Chondrocyte (in vitro differentiated cells): Measurements from ENCODE around the gene RSPH1. TPM values are rescaled to one million over a fixed set of nuclear protein-coding genes. Genes with fewer than 3 reads are reported as not detected.

ENCODE experiments used
- DNase-seq: peaks from one replicate; pipeline ENCODE4 v3.0.0; 2021; ENCODE audit warnings: mixed read lengths, low spot score
- H3K27ac Mint-ChIP-seq: one replicate; pipeline ENCODE4 v1.8.0; 2021; ENCODE audit warnings: mild to moderate bottlenecking, moderate library complexity, mixed read lengths; ENCODE audit not compliant: unreplicated experiment
- H3K27me3 Mint-ChIP-seq: 2 replicates; pipeline ENCODE4 v1.8.0; 2021; ENCODE audit warnings: low read depth, mixed read lengths
- H3K36me3 Mint-ChIP-seq: 2 replicates; pipeline ENCODE4 v1.8.0; 2021; ENCODE audit warnings: low read depth, mixed read lengths
- H3K4me1 Mint-ChIP-seq: 2 replicates; pipeline ENCODE4 v1.8.0; 2021; ENCODE audit warnings: low read depth, mild to moderate bottlenecking, mixed read lengths
- H3K4me3 Mint-ChIP-seq: one replicate; pipeline ENCODE4 v1.8.0; 2021; ENCODE audit warnings: mild to moderate bottlenecking, moderate library complexity, mixed read lengths; ENCODE audit not compliant: unreplicated experiment
- H3K9me3 Mint-ChIP-seq: 2 replicates; pipeline ENCODE4 v1.8.0; 2021; ENCODE audit warnings: low read depth, mixed read lengths
- total RNA-seq: library from RNA; stranded (reverse); gene quantifications from 3 replicates; pipeline ENCODE4 v1.2.1, GENCODE V29; 2021
- TF ChIP-seq, protein P1 (sequence below): fragments of 200-600 bp; sonication (generic); IDR thresholded peaks from 2 replicates; pipeline ENCODE4 v1.5.0; 2021; ENCODE audit warnings: antibody characterized with exemption, mild to moderate bottlenecking, moderate library complexity

Gene RSPH1
- total RNA-seq, 1 donor from 2014 or later: 0.15 TPM

DNA sequence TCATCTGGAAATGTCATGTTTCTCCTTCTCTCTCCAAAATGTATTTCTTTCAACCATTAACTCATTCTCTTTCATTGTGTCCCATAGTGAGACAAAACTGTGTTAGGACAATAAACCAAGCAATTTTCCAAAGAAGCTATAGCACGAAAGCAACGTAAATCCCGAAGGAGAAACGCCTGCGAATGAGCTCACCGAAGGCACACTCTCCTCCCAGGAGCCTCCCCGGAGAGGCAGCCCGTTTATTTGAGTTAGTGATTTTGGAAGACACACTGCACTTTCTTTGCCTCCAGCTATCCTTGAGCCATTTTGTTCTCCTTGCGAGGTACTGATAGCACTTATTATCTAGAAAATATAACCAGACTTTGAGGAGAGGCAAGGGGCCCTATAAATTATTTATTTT lies 41.2 kb downstream of the RSPH1 start:
- H3K4me1 Mint-ChIP-seq: peaks cover 5% of the 10 kb centered on the region
- H3K27ac Mint-ChIP-seq: no peak overlapping the region
- no peaks in the 10 kb centered on the region for H3K36me3 Mint-ChIP-seq
- no peak overlapping the region for H3K4me3 Mint-ChIP-seq
- peaks cover 8% of the 10 kb centered on the region for H3K27me3 Mint-ChIP-seq
- H3K9me3 Mint-ChIP-seq: no peaks in the 10 kb centered on the region
- TF ChIP-seq, protein P1, sequence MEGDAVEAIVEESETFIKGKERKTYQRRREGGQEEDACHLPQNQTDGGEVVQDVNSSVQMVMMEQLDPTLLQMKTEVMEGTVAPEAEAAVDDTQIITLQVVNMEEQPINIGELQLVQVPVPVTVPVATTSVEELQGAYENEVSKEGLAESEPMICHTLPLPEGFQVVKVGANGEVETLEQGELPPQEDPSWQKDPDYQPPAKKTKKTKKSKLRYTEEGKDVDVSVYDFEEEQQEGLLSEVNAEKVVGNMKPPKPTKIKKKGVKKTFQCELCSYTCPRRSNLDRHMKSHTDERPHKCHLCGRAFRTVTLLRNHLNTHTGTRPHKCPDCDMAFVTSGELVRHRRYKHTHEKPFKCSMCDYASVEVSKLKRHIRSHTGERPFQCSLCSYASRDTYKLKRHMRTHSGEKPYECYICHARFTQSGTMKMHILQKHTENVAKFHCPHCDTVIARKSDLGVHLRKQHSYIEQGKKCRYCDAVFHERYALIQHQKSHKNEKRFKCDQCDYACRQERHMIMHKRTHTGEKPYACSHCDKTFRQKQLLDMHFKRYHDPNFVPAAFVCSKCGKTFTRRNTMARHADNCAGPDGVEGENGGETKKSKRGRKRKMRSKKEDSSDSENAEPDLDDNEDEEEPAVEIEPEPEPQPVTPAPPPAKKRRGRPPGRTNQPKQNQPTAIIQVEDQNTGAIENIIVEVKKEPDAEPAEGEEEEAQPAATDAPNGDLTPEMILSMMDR: no peak
- no peak for DNase-seq

DNA sequence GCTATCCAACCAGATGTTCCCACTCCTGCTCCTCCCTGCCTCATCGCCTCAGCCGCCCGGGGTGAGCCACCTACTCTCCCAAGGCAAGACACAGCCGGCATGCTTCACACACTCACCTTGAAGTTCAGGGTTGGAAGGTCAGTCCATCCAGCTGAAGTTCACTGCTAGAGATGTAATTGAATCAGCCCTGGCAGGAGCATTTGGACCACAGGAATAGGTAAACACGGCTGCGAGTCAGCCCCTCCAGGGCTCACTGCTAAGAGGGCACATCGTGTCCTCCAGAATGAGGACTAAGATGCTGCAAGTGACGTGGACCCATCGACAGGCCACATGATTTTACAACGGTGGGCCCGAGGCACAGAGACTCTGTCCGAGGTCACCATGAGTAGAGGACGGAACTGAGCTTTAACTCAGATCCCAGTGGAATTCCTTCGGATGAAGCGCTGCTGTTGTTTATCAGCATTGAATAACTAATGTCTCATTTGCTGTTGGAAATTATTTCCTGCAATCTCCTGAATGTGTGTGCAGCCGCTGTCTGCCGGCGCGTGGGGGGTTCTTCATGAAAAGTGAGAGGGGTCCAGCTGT lies 41.9 kb downstream of the RSPH1 start:
- TF ChIP-seq, protein P1: no peak
- peaks cover 8% of the 10 kb centered on the region for H3K27me3 Mint-ChIP-seq
- H3K4me1 Mint-ChIP-seq: peaks cover 7% of the 10 kb centered on the region
- no peak overlapping the region for H3K4me3 Mint-ChIP-seq
- H3K27ac Mint-ChIP-seq: no peak overlapping the region
- DNase-seq: no peak
- H3K9me3 Mint-ChIP-seq: no peaks in the 10 kb centered on the region
- H3K36me3 Mint-ChIP-seq: no peaks in the 10 kb centered on the region

DNA sequence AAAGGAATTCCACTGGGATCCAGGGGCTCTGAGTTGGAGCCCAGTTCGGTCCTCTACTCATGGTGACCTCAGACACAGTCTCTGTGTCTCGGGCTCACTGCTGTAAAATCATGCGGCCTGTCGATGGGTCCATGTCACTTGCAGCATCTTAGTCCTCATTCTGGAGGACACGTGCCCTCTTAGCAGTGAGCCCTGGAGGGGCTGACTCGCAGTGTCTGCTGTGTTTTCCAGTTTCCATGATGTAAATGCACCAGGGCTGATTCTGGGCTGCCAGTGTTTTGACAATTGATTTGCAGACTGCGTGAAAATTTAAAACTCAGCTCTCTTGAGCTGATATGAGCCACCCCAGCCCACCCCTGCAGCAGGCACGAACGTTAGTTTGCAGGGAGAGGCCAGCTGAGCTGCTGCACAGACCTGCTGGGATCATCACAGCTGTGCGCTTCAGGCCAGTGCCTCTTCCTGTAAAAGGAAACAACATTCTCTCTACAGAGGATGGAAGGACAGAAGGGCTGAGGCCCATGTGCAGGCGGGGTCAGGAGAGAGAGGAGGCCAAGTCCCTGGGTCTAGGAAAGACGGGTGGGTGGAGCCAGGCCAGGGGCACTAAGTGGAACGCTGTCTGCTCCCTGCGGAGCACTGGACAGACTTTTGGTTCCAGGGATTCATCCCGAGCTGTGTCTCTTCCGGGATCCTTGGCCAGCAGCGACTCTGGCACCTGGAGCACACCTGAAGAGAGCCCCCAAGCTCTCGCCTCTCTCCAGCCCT lies 42.6 kb downstream of the RSPH1 start:
- TF ChIP-seq, protein P1: no peak

DNA sequence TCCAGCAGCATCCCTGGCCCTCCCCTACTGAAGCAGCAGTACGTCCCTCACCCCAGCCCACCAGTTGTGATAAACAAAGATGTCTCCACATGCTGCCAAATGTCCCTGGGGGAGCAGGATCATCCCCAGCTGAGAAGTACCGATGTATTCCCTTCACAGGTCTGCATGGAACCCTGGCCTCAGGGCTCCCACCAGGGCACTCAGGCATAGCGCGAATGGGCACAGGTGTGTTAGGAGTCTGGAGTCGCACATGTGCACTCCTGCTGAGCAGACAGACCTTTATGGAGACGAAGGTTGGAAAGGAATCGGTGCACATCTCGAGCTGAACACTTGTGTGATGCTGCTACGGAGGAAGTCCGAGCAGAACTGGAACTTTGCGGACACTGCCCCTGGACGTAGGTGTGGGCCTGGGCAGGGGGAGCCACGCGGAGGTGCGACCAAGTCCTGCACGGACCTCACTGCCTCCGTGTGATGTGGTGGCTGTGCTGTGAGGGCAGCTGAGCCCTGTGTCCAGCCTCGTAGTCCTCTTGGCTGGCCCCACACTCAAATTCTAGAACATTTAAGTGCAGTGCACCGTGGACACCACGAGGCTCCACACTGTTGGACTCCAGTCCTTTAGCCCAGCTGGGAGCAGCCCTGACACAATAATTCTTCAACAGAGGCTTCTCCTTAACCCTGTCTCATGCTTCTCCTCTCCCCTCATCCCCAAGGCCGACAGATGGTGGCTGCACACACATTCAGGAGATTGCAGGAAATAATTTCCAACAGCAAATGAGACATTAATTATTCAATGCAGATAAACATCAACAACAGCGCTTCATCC lies 43.4 kb downstream of the RSPH1 start:
- H3K36me3 Mint-ChIP-seq: no peaks in the 10 kb centered on the region
- no peaks in the 10 kb centered on the region for H3K9me3 Mint-ChIP-seq
- no peak overlapping the region for H3K27ac Mint-ChIP-seq
- no peak for DNase-seq
- peaks cover 7% of the 10 kb centered on the region for H3K4me1 Mint-ChIP-seq
- TF ChIP-seq, protein P1: no peak
- no peak overlapping the region for H3K4me3 Mint-ChIP-seq
- peaks cover 10% of the 10 kb centered on the region for H3K27me3 Mint-ChIP-seq

More for the DNA sequence above, 42.6 kb downstream of the RSPH1 start:
- Mint-ChIP-seq H3K4me1 (peaks cover 7% of the 10 kb centered on the region), H3K4me3 (no peak overlapping the region), H3K9me3 (no peaks in the 10 kb centered on the region), H3K36me3 (no peaks in the 10 kb centered on the region), H3K27ac (no peak overlapping the region), H3K27me3 (peaks cover 8% of the 10 kb centered on the region)
- no peak for DNase-seq

DNA sequence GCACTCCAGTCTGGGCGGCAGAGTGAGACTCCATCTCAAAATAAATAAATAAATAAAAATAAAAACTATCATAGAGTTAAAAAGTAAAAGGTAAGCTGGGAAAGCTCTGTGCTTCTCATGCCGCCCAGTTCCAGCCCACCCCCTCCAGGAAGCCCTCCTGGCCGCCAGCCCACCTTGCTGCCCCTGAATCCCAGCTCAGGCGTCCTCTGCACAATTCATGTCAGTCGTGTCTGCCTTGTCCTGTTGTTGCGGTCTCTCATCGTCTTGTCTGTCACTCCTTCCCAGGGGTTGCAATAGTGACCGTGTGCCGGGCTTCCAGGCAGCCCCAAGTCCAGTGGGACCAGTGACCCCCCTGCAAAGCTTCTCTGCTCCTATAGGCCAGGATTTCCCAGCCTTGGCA lies 44.1 kb downstream of the RSPH1 start:
- H3K36me3 Mint-ChIP-seq: no peaks in the 10 kb centered on the region
- TF ChIP-seq, protein P1: no peak
- H3K27ac Mint-ChIP-seq: no peak overlapping the region
- H3K4me1 Mint-ChIP-seq: peaks cover 7% of the 10 kb centered on the region
- no peak overlapping the region for H3K4me3 Mint-ChIP-seq
- DNase-seq: no peak
- H3K27me3 Mint-ChIP-seq: peaks cover 11% of the 10 kb centered on the region
- no peaks in the 10 kb centered on the region for H3K9me3 Mint-ChIP-seq
